GM12892 (cell line): ENCODE data around the gene FAAP100.

Source experiments
- POLR2A ChIP-seq: IDR thresholded peaks from 2 replicates; pipeline ENCODE4 v1.6.1; 2011; ENCODE audit warnings: low read depth, low read length, control low read depth
- POLR2AphosphoS5 ChIP-seq: IDR thresholded peaks from 2 replicates; pipeline ENCODE4 v1.6.1; 2011; ENCODE audit warnings: low read depth, low read length, control low read depth
- TAF1 ChIP-seq: IDR thresholded peaks from 2 replicates; pipeline ENCODE4 v1.6.1; 2011; ENCODE audit warnings: low read depth, mild to moderate bottlenecking, control low read depth, low read length, borderline replicate concordance

GRCh38 chr17:81590121-81590520, 38.0 kb upstream of the FAAP100 start:
- TF ChIP-seq POLR2A (peak; percentile 28; the same call in 1 of the 2 replicates), POLR2AphosphoS5 (no peak), TAF1 (no peak)
